CD4-positive, CD25-positive, alpha-beta regulatory T cell (primary cell): ENCODE results near the gene ARMC6. TPM values are rescaled to one million over a fixed set of nuclear protein-coding genes. Genes with fewer than 3 reads are reported as not detected.
A peak's percentile ranks its signal among the peaks of the same experiment; 100 is the strongest.

Experiments
- ATAC-seq, 2 donors: fragments of 150-1000 bp; cut with Tn5 transposase; one replicate each; pipeline ENCODE4 v1.10.0; 2021; ENCODE audit warnings: low read depth in 2 of 2, moderate number of reproducible peaks in 2 of 2, moderate library complexity in 1 of 2
- DNase-seq, 3 donors: peaks; one replicate each; pipeline versions ENCODE4 v3.0.0 to v3.0.0-alpha.2; 2012 to 2022; ENCODE audit warnings: mixed read lengths in 1 of 3
- H3K27ac ChIP-seq: one replicate; pipeline ENCODE4 v1.7.0; 2013; ENCODE audit warnings: mild to moderate bottlenecking, low read length; ENCODE audit not compliant: insufficient read depth, poor library complexity, severe bottlenecking
- H3K27me3 ChIP-seq: one replicate; pipeline ENCODE4 v1.7.0; 2013; ENCODE audit warnings: low read length; ENCODE audit not compliant: control insufficient read depth, insufficient read depth
- H3K36me3 ChIP-seq: one replicate; pipeline ENCODE4 v1.7.0; 2013; ENCODE audit warnings: mild to moderate bottlenecking, low read length, moderate library complexity; ENCODE audit not compliant: control insufficient read depth, insufficient read depth
- H3K4me1 ChIP-seq: 2 replicates; pipeline ENCODE4 v1.7.0; 2013; ENCODE audit warnings: mild to moderate bottlenecking, low read length; ENCODE audit not compliant: insufficient read depth, control insufficient read depth, poor library complexity, severe bottlenecking
- H3K4me3 ChIP-seq: one replicate; pipeline ENCODE4 v1.7.0; 2013; ENCODE audit warnings: low read depth, mild to moderate bottlenecking, low read length, moderate library complexity
- H3K9me3 ChIP-seq, 2 experiments: 1 replicate in 1 of 2; 2 replicates in 1 of 2; pipeline ENCODE4 v1.7.0; 2013; ENCODE audit warnings: low read length in 2 of 2, mild to moderate bottlenecking in 1 of 2, moderate library complexity in 1 of 2; ENCODE audit not compliant: control insufficient read depth in 2 of 2
- H3K27ac Mint-ChIP-seq, 3 donors: one replicate each; pipeline ENCODE4 v1.8.0; 2020 to 2022; ENCODE audit warnings: mild to moderate bottlenecking in 3 of 3, mixed read lengths in 3 of 3, moderate library complexity in 2 of 3
- H3K27me3 Mint-ChIP-seq: one replicate; pipeline ENCODE4 v1.8.0; 2022; ENCODE audit warnings: mild to moderate bottlenecking, mixed read lengths
- H3K36me3 Mint-ChIP-seq: one replicate; pipeline ENCODE4 v1.8.0; 2020; ENCODE audit warnings: mixed read lengths
- H3K4me1 Mint-ChIP-seq, 4 donors: one replicate each; pipeline ENCODE4 v1.8.0; 2020 to 2022; ENCODE audit warnings: mixed read lengths in 4 of 4, mild to moderate bottlenecking in 1 of 4
- H3K4me3 Mint-ChIP-seq, 4 donors: one replicate each; pipeline ENCODE4 v1.8.0; 2020 to 2022; ENCODE audit warnings: mild to moderate bottlenecking in 4 of 4, mixed read lengths in 4 of 4, moderate library complexity in 3 of 4
- H3K9me3 Mint-ChIP-seq, 7 donors: one replicate each; pipeline ENCODE4 v1.8.0; 2020 to 2022; ENCODE audit warnings: mixed read lengths in 7 of 7, mild to moderate bottlenecking in 3 of 7, moderate library complexity in 2 of 7
- polyA plus RNA-seq, 4 donors: library from polyadenylated mRNA; unstranded; fragments of 300-500 nt; fragmentation: Illumina TruSeq; gene quantifications; one replicate each; pipeline ENCODE4 v1.2.3, GENCODE V29; 2021
- total RNA-seq: library from RNA; stranded (reverse); gene quantifications from one replicate; pipeline ENCODE4 v1.2.3, GENCODE V29; 2022

Gene ARMC6
- total and polyA plus RNA-seq, 5 donors from 2014 or later, result 14.2 to 36.5 (median 30.6) TPM

- Mint-ChIP-seq H3K27ac (peak overlapping the region; percentile 69 to 94 (median 92)), H3K36me3 (peaks cover 17% of the 10 kb centered on the region), H3K4me1 (peaks cover 5 to 47% (median 17%) of the 10 kb centered on the region in 4 donors), H3K4me3 (peak overlapping the region; percentile 82 to 96 (median 94)), H3K27me3 (no peaks in the 10 kb centered on the region), H3K9me3 (no peaks in the 10 kb centered on the region)
- ATAC-seq (peak; percentile 7 to 12), DNase-seq (peak; percentile 25 to 89 (median 55))
- Histone ChIP-seq H3K4me1 (peaks cover 26% of the 10 kb centered on the region), H3K27ac (peak overlapping the region; percentile 88), H3K9me3 (no peaks in the 10 kb centered on the region), H3K27me3 (no peaks in the 10 kb centered on the region), H3K36me3 (peaks cover 15% of the 10 kb centered on the region), H3K4me3 (peak overlapping the region; percentile 51)
Observed at GRCh38 chr19:19032420-19033175, 805 bp upstream of the ARMC6 start.

- H3K4me1 Mint-ChIP-seq, result peaks cover 5 to 44% (median 17%) of the 10 kb centered on the region in 4 donors
- peak overlapping the region; percentile 82 to 96 (median 94) for H3K4me3 Mint-ChIP-seq
Observed at GRCh38 chr19:19033176-19033425, 302 bp upstream of the ARMC6 start.

GRCh38 chr19:19034204-19034624 lies 811 bp downstream of the ARMC6 start:
- Histone ChIP-seq H3K9me3 (no peaks in the 10 kb centered on the region), H3K36me3 (peaks cover 4% of the 10 kb centered on the region), H3K27me3 (no peaks in the 10 kb centered on the region), H3K27ac (peak overlapping the region; percentile 88), H3K4me1 (peaks cover 26% of the 10 kb centered on the region), H3K4me3 (peak overlapping the region; percentile 83)
- Mint-ChIP-seq H3K9me3 (no peaks in the 10 kb centered on the region), H3K4me3 (peak overlapping the region; percentile 85 to 92 (median 88)), H3K27ac (peak overlapping the region; percentile 74 to 97 (median 82)), H3K4me1 (peaks cover 5 to 42% (median 17%) of the 10 kb centered on the region in 4 donors), H3K36me3 (peaks cover 11% of the 10 kb centered on the region), H3K27me3 (no peaks in the 10 kb centered on the region)
- DNase-seq, result peak; percentile 62 to 88 (median 64)
- peak; percentile 58 to 61 for ATAC-seq

More at GRCh38 chr19:19033176-19033425, 302 bp upstream of the ARMC6 start:
- ATAC-seq, result no peak
- Mint-ChIP-seq H3K27ac (peak overlapping the region in 1 of 3 donors; percentile 55), H3K9me3 (no peaks in the 10 kb centered on the region), H3K27me3 (no peaks in the 10 kb centered on the region), H3K36me3 (peaks cover 13% of the 10 kb centered on the region)
- no peak for DNase-seq
- Histone ChIP-seq H3K4me1 (peaks cover 26% of the 10 kb centered on the region), H3K4me3 (peak overlapping the region; percentile 51), H3K9me3 (no peaks in the 10 kb centered on the region), H3K36me3 (peaks cover 11% of the 10 kb centered on the region), H3K27me3 (no peaks in the 10 kb centered on the region), H3K27ac (peak overlapping the region; percentile 88)

- Mint-ChIP-seq H3K27me3 (no peaks in the 10 kb centered on the region), H3K27ac (peak overlapping the region; percentile 60 to 89 (median 74)), H3K36me3 (peaks cover 17% of the 10 kb centered on the region), H3K4me3 (peak overlapping the region in 1 of 4 donors; percentile 24), H3K9me3 (no peaks in the 10 kb centered on the region), H3K4me1 (peaks cover 8 to 27% (median 10%) of the 10 kb centered on the region in 4 donors)
- no peak overlapping the region for H3K4me3 ChIP-seq
- no peak overlapping the region for H3K27ac ChIP-seq
- peak; percentile 43 to 73 for ATAC-seq
- DNase-seq, result peak in 2 of 3 donors; percentile 17 to 61
- H3K27me3 ChIP-seq, result no peaks in the 10 kb centered on the region
- H3K4me1 ChIP-seq, result peaks cover 7% of the 10 kb centered on the region
- no peaks in the 10 kb centered on the region for H3K9me3 ChIP-seq
- H3K36me3 ChIP-seq, result peaks cover 17% of the 10 kb centered on the region
Observed at GRCh38 chr19:19039901-19040300, 6.5 kb downstream of the ARMC6 start.

GRCh38 chr19:19040417-19040816 lies 7.0 kb downstream of the ARMC6 start:
- DNase-seq, result no peak
- Histone ChIP-seq H3K4me1 (peaks cover 7% of the 10 kb centered on the region), H3K9me3 (no peaks in the 10 kb centered on the region), H3K4me3 (no peak overlapping the region), H3K36me3 (peaks cover 17% of the 10 kb centered on the region), H3K27me3 (no peaks in the 10 kb centered on the region), H3K27ac (no peak overlapping the region)
- Mint-ChIP-seq H3K27ac (peak overlapping the region; percentile 36 to 89 (median 60)), H3K36me3 (peaks cover 21% of the 10 kb centered on the region), H3K27me3 (no peaks in the 10 kb centered on the region), H3K4me3 (peak overlapping the region in 1 of 4 donors; percentile 24), H3K9me3 (no peaks in the 10 kb centered on the region), H3K4me1 (peaks cover 8 to 25% (median 10%) of the 10 kb centered on the region in 4 donors)
- no peak for ATAC-seq

- H3K4me1 ChIP-seq, result peaks cover 7% of the 10 kb centered on the region
- ATAC-seq, result no peak
- Mint-ChIP-seq H3K9me3 (no peaks in the 10 kb centered on the region), H3K4me3 (no peak overlapping the region), H3K27me3 (no peaks in the 10 kb centered on the region), H3K4me1 (peaks cover 8 to 17% (median 11%) of the 10 kb centered on the region in 4 donors), H3K27ac (no peak overlapping the region), H3K36me3 (peaks cover 23% of the 10 kb centered on the region)
- no peak overlapping the region for H3K27ac ChIP-seq
- H3K36me3 ChIP-seq, result peaks cover 17% of the 10 kb centered on the region
- no peak for DNase-seq
- no peaks in the 10 kb centered on the region for H3K9me3 ChIP-seq
- no peaks in the 10 kb centered on the region for H3K27me3 ChIP-seq
- H3K4me3 ChIP-seq, result no peak overlapping the region
Observed at GRCh38 chr19:19042732-19043280, 9.4 kb downstream of the ARMC6 start.

GRCh38 chr19:19043481-19043880 lies 10.1 kb downstream of the ARMC6 start:
- H3K9me3 ChIP-seq, result no peaks in the 10 kb centered on the region
- Mint-ChIP-seq H3K4me1 (peaks cover 8 to 17% (median 11%) of the 10 kb centered on the region in 4 donors), H3K9me3 (no peaks in the 10 kb centered on the region), H3K36me3 (peaks cover 23% of the 10 kb centered on the region), H3K27ac (no peak overlapping the region), H3K4me3 (no peak overlapping the region), H3K27me3 (no peaks in the 10 kb centered on the region)
- DNase-seq (no peak), ATAC-seq (no peak)
- H3K27ac ChIP-seq, result no peak overlapping the region
- H3K4me1 ChIP-seq, result peaks cover 7% of the 10 kb centered on the region
- no peak overlapping the region for H3K4me3 ChIP-seq
- H3K36me3 ChIP-seq, result peaks cover 17% of the 10 kb centered on the region
- no peaks in the 10 kb centered on the region for H3K27me3 ChIP-seq
